Stimulated activated CD4-positive, alpha-beta T cell treated with anti-CD3 and anti-CD28 coated beads, Interleukin-4, amount 100 ng/mL, for 4 hours (primary cell): ENCODE results near the gene AVP.
"Not testable (repeated sequence)": the region's sequence is repeated elsewhere in the genome, so short reads cannot be mapped to it uniquely, and the experiment has no call there.

Experiments
- DNase-seq, 2 experiments: peaks; one replicate each; pipeline ENCODE4 v3.0.0-alpha.2; 2020

Gene AVP

GRCh38 chr20:3084283-3084985, at the start of gene AVP:
TSS of gene AVP (minus strand) at chr20:3084724. CDS start at chr20:3084674, 50 bp downstream.
- DNase-seq: no peak

- DNase-seq: no peak
Measured at GRCh38 chr20:3134151-3134550, 49.6 kb upstream of the AVP start.

DNA sequence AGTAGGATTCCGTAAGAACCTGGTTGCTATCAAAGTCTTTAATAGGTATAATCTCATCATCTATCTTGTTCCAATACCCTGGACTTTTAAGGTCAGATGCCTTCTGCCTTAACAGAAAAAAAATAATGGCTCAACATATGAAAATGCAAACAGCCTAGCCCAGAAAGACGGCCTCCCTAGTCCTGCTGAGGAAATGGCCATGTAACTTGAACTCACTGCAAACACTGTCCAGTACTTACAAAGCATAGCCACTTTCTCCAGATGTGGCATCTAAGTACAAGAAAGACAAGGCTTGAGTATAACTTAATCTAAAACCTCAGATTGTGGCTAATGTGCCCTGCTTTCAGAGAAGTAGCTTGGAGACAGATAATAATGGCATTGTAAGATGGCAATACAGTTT, 48.6 kb upstream of the AVP start:
- no peak for DNase-seq

GRCh38 chr20:3130051-3130600, 45.6 kb upstream of the AVP start:
- no peak for DNase-seq

GRCh38 chr20:3129094-3129493, 44.6 kb upstream of the AVP start:
- DNase-seq: no peak

DNA sequence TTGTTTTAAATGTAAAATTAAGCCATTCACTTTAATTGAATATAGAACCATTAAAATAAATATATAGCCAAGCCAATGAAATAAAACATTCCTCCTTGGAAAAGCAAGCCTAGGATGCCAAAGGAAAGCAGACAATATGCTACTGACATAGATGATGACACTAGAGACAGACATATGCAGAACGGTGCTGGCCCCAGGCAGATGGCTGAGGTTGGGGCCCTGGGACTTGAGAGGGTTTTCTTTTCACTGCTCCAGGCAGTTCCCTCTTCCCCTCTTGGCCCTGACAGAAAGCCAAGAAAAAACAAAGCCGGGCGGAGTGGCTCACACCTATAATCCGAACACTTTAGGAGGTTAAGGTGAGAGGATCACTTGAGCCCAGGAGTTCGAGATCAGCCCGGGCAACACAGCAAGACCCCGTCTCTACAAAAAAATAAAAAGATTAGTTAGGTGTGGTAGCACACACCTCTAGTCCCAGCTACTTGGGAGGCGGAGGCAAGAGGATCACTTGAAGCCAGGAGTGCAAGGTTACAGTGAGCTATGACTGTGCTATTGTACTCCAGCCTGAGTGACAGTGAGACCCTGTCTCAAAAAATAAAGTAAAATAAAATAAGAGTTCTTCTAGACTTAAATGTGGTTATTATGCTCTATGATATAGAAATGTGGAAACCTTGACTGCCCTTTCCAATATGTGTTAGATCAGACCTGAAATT, 43.9 kb upstream of the AVP start:
- no peak for DNase-seq

- no peak for DNase-seq
Measured at GRCh38 chr20:3126527-3126859, 42.0 kb upstream of the AVP start.

GRCh38 chr20:3125776-3126526, 41.4 kb upstream of the AVP start:
- DNase-seq: not testable (repeated sequence)

DNA sequence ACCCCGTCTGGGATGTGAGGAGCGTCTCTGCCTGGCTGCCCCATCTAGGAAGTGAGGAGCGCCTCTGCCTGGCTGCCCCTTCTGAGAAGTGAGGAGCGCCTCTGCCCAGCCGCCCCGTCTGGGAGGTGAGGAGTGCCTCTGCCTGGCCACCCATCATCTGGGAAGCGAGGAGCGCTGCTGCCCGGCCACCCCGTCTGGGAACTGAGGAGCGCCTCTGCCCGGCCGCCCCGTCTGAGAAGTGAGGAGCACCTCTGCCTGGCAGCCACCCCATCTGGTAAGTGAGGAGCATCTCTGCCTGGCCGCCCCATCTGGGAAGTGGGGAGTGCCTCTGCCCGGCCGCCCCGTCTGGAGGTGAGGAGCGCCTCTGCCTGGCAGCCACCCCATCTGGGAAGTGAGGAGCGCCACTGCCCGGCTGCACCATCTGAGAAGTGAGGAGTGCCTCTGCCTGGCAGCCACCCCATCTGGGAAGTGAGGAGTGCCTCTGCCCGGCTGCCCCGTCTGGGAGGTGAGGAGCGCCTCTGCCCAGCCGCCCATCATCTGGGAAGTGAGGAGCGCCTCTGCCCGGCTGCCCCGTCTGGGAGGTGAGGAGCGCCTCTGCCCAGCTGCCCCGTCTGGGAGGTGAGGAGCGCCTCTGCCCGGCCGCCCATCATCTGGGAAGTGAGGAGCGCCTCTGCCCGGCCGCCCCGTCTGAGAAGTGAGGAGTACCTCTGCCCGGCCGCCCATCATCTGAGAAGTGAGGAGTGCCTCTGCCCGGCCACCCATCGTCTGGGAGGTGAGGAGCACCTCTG, 40.4 kb upstream of the AVP start:
- not testable (repeated sequence) for DNase-seq

DNA sequence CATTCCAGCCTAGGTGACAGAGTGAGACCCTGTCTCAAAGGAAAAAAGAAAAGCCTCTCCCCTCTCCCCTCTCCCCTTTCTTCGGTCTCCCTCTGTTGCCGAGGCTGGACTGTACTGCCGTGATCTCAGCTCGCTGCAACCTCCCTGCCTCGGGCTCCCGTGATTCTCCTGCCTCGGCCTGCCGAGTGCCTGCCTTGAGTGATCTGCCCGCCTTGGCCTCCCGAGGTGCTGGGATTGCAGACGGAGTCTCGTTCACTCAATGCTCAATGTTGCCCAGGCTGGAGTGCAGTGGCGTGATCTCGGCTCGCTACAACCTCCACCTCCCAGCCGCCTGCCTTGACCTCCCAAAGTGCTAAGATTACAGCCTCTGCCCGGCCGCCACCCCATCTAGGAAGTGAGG, 39.6 kb upstream of the AVP start:
- DNase-seq: not testable (repeated sequence)

GRCh38 chr20:3123542-3123941, 39.0 kb upstream of the AVP start:
- DNase-seq: no peak

DNA sequence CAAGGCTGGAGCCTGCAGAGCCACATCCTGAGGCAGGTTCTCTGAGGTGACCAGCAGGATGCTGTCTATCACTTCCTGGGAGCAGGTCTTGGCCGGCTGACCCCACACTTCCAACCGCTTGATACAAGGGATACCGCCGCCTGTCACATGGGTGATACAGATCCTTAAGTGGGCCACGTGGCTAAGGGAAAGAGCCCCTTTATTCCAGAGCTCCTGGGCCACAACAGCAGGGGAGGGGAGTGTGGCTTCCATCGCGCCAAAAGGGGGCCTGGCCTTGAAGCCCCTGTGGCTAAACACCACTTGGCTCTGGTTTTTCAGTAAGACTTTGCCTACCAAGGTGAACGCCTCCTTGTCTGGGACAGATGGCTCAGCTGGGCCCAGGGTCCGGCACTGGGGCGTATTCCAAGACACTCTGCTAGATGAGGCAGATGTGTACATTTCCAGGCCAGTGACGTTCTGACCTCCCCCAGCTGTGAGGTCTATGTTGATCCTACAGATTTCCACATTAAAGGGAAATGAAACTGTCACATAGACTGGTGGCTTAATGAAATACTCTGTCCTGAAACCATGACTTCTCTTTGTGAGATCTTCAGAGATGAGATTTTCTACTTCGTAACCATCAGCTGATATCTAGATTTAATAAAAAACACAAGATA, 37.6 kb upstream of the AVP start:
- DNase-seq: no peak

- no peak for DNase-seq
Measured at GRCh38 chr20:3121271-3121911, 36.9 kb upstream of the AVP start.

DNA sequence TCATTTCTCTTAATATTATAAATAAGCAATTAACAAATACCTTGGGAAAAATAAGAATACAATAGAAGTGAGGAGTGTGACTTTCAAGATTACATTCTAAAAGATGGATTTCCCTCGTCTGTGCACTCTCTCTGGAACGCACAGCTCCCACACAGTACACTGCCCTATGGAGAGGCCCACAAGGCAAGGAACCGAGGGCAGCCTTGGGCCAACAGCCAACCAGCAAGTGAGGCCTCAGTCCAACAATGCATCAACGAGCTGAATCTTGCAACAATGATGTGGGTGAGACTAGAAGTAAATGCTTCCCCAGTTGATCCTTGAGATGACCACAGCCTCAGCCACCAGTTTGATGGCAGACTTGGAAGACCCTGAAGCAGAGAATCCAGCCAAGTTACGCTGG, 34.5 kb upstream of the AVP start:
- DNase-seq: no peak

DNA sequence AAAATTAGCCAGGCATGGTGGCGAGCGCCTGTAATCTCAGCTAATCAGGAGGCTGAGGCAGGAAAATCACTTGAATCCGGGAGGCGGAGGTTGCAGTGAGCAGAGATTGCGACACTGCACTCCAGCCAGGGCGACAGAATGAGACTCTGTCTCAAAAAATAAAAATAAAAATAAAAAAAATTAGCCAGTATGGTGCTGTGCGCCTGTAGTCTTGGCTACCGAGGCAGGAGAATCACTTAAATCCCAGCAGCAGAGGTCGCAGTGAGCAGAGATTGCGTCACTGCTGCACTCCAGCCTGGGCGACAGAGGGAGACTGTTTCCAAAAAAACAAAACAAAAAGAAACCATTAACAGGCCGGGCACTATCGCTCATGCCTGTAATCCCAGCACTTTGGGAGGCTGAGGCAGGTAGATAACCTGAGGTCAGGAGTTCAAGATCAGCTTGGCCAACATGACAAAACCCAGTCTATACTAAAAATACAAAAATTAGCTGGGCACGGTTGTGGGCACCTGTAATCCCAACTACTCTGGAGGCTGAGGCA, 33.4 kb upstream of the AVP start:
- peak; percentile 38 to 53 for DNase-seq

DNA sequence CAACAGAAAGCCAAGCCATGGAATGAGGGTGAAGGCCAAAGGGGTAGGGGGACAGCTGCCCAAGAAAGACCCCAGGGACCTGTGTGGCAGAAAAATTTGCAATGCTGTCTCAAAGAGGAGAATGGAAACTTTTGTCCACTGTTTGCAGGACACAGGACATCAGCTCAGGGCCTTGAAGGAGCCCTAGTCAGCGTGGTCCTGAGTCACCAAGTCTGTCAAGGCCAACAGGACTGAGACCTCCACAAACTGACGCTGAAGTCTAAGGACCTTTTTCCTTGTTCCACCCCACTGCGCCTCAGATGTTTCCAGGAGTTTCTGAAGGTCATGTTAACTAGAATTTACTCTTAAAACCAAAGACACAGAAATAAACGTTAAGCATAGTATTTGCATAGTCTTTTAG, 31.8 kb upstream of the AVP start:
- no peak for DNase-seq

DNA sequence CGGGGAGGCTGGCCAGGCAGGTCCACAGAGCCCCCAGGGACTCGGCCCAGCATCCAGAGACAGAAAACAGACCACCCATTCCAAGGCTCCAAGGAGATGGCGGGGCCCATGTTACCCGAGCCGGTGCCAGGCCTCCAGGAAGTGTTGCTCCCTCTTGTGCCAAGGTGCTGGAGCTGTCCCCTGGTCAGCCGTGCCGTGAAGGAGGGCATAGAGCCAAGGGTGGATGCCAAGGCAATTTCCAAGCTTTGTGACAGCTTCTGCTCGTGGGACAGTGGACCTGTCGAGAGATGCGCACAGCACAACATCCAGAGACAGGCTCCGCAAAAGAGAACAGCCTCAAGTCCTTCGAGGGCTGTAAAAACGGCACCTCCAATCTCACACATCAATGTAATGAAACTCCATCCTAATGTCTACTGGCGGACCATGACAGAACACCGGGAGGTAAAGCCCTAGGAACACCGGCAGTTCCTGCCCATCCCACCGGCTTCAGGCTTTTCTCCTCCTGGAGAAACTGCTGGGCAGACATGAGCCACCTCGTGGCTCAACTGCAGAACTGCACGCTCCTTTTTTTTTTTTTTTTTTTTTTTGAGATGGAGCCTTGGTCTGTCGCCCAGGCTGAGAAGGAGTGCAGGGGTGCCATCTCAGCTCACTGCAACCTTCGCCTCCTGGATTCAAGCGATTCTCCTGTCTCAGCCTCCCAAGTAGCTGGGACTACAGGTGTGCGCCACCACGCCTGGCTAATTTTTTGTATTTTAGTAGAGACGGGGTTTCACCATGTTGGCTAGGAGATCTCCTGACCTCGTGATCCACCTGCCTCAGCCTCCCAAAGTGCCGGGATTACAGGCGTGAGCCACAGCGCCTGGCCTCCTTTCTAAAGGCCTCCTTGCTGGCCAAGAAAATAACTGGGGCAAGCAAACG, 30.9 kb upstream of the AVP start:
- DNase-seq: no peak

GRCh38 chr20:3111995-3112394, 27.5 kb upstream of the AVP start:
- no peak for DNase-seq

DNA sequence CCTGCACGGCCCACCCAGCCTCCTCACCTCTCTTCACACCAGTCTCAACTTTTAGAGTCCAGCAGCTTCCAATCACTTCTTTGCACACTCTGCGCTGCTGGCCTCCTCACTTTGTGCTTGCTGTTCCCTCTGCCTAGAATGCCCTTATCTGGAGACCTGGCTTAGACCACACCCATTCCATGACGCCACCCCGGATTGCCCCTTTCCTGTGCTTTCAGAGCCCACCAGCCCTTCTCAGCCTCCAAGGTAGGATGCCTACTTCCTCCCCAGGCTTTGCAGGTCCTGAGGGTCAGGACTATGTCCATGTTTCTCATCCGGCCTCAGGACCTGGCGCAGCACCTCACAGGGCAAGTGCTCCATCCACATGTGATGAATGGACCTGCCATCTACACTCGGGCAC, 27.0 kb upstream of the AVP start:
- no peak for DNase-seq
